Tibial nerve (tissue), 4 donors: ENCODE data around the gene OR2F1. TPM values are rescaled to one million over a fixed set of nuclear protein-coding genes. Genes with fewer than 3 reads are reported as not detected.

Source experiments
- DNase-seq, 2 donors: peaks; one replicate each; pipeline ENCODE4 v3.0.0-alpha.2; 2019; ENCODE audit warnings: low spot score in 2 of 2
- H3K27ac ChIP-seq, 4 donors: fragments of 200-600 bp; sonication (generic) in 3 of 4; one replicate each; pipeline ENCODE4 v1.5.1; 2017 to 2019; ENCODE audit warnings: mild to moderate bottlenecking in 1 of 4
- H3K27me3 ChIP-seq, 2 donors: fragments of 200-600 bp; sonication (generic) in 1 of 2; one replicate each; pipeline versions ENCODE4 v1.5.1 to v1.6.0; 2017 to 2019
- H3K36me3 ChIP-seq, 3 donors: fragments of 200-600 bp; sonication (generic); one replicate each; pipeline ENCODE4 v1.5.1; 2018 to 2019
- H3K4me1 ChIP-seq, 4 donors: fragments of 200-600 bp; sonication (generic) in 3 of 4; one replicate each; pipeline ENCODE4 v1.5.1; 2017 to 2019
- H3K4me3 ChIP-seq, 4 donors: fragments of 200-600 bp; sonication (generic) in 3 of 4; one replicate each; pipeline ENCODE4 v1.5.1; 2017 to 2019; ENCODE audit warnings: mild to moderate bottlenecking in 1 of 4, moderate library complexity in 1 of 4
- H3K9me3 ChIP-seq, 4 donors: fragments of 200-600 bp; sonication (generic) in 3 of 4; one replicate each; pipeline ENCODE4 v1.5.1; 2017 to 2019
- EP300 ChIP-seq, 2 donors: sonication (generic); formaldehyde crosslinking; IDR thresholded peaks; one replicate each; pipeline ENCODE4 v1.6.1; 2017; ENCODE audit warnings: antibody characterized with exemption in 2 of 2, mild to moderate bottlenecking in 1 of 2
- POLR2A ChIP-seq, 2 donors: fragments of 450-650 bp; IDR thresholded peaks; one replicate each; pipeline ENCODE4 v1.6.1; 2017; ENCODE audit warnings: antibody characterized with exemption in 2 of 2, mild to moderate bottlenecking in 2 of 2, moderate library complexity in 2 of 2
- WGBS, 2 donors: methylation state at CpG; one replicate each; pipeline ENCODE4 v1.1.5; 2018; 5-methylcytosine and 5-hydroxymethylcytosine counted together
- total RNA-seq, 4 donors: library from RNA; depleted of rRNA; stranded (reverse); fragments of >200 nt; gene quantifications; one replicate each; pipeline ENCODE4 v1.1.0, GENCODE V29; 2016
- TF ChIP-seq, protein P1 (sequence below), 5 experiments: fragments of 200-600 bp in 3 of 5; fragments of 450-650 bp in 2 of 5; sonication (generic) in 3 of 5; IDR thresholded peaks; one replicate each; pipeline ENCODE4 v1.5.1; 2016 to 2019; ENCODE audit warnings: antibody characterized with exemption in 5 of 5, mild to moderate bottlenecking in 3 of 5, moderate library complexity in 2 of 5

OR2F1 gene
- total RNA-seq, 4 donors from 2014 or later = not detected

DNA sequence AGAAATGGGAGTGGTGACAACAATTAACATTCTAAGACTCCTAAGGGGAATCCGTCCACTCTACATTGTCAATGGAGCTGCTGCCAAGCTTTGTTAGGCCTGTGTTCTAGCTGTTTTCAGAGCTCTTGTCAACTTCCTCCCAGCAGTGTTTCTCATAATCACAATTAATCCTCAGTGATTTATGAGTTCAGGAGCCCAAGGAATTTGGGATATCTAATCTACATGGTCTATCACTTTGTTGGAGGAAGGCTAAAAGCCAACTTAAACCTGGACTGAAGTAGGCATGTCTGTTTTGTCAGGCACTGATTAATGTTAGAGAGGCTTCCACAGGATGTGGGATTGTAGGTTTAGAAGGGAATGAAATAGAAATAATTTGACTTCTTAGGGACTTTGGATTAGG lies 29.8 kb upstream of the OR2F1 start:
- TF ChIP-seq, protein P1, sequence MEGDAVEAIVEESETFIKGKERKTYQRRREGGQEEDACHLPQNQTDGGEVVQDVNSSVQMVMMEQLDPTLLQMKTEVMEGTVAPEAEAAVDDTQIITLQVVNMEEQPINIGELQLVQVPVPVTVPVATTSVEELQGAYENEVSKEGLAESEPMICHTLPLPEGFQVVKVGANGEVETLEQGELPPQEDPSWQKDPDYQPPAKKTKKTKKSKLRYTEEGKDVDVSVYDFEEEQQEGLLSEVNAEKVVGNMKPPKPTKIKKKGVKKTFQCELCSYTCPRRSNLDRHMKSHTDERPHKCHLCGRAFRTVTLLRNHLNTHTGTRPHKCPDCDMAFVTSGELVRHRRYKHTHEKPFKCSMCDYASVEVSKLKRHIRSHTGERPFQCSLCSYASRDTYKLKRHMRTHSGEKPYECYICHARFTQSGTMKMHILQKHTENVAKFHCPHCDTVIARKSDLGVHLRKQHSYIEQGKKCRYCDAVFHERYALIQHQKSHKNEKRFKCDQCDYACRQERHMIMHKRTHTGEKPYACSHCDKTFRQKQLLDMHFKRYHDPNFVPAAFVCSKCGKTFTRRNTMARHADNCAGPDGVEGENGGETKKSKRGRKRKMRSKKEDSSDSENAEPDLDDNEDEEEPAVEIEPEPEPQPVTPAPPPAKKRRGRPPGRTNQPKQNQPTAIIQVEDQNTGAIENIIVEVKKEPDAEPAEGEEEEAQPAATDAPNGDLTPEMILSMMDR (IDR thresholded peaks at IDR 0.05) = no peak
- no peak for TF ChIP-seq POLR2A (IDR thresholded peaks at IDR 0.05)
- no peak for TF ChIP-seq EP300 (IDR thresholded peaks at IDR 0.05)
- no peaks in the 10 kb centered on the region for H3K9me3 ChIP-seq
- 47 to 54% methylated on average over 1 of the region's 1 CpG for WGBS, 2 donors

GRCh38 chr7:143929224-143929920 lies 25.3 kb upstream of the OR2F1 start:
- H3K4me3 ChIP-seq = no peak overlapping the region
- H3K4me1 ChIP-seq = no peaks in the 10 kb centered on the region
- peaks cover 0 to 18% (median 0%) of the 10 kb centered on the region in 4 donors for H3K9me3 ChIP-seq
- H3K27me3 ChIP-seq = no peaks in the 10 kb centered on the region
- H3K27ac ChIP-seq = no peak overlapping the region
- no peaks in the 10 kb centered on the region for H3K36me3 ChIP-seq
- WGBS, 2 donors = 91 to 100% methylated on average over 1 of the region's 1 CpG
- TF ChIP-seq, protein P1 (IDR thresholded peaks at IDR 0.05) = no peak
- TF ChIP-seq EP300 (IDR thresholded peaks at IDR 0.05) = no peak
- no peak for TF ChIP-seq POLR2A (IDR thresholded peaks at IDR 0.05)
- no peak for DNase-seq

More for the DNA sequence above, 29.8 kb upstream of the OR2F1 start:
- Histone ChIP-seq H3K4me3 (no peak overlapping the region), H3K4me1 (no peaks in the 10 kb centered on the region), H3K27ac (no peak overlapping the region), H3K27me3 (peaks cover 0 to 5% of the 10 kb centered on the region in 2 donors), H3K36me3 (no peaks in the 10 kb centered on the region)
- DNase-seq = no peak

GRCh38 chr7:143931739-143932138 lies 22.9 kb upstream of the OR2F1 start:
- no peaks in the 10 kb centered on the region for H3K27me3 ChIP-seq
- no peaks in the 10 kb centered on the region for H3K36me3 ChIP-seq
- H3K4me3 ChIP-seq = no peak overlapping the region
- TF ChIP-seq POLR2A (IDR thresholded peaks at IDR 0.05) = no peak
- no peak for TF ChIP-seq EP300 (IDR thresholded peaks at IDR 0.05)
- TF ChIP-seq, protein P1 (IDR thresholded peaks at IDR 0.05) = no peak
- no peak for DNase-seq
- H3K9me3 ChIP-seq = peaks cover 0 to 18% (median 0%) of the 10 kb centered on the region in 4 donors
- no peak overlapping the region for H3K27ac ChIP-seq
- H3K4me1 ChIP-seq = no peaks in the 10 kb centered on the region

- Histone ChIP-seq H3K4me1 (no peaks in the 10 kb centered on the region), H3K27ac (no peak within 1 kb of the TSS), H3K27me3 (no peaks in the 10 kb centered on the region), H3K4me3 (no peak within 1 kb of the TSS), H3K36me3 (no peaks in the 10 kb centered on the region), H3K9me3 (peaks cover 0 to 18% (median 0%) of the 10 kb centered on the region in 4 donors)
- no peak for DNase-seq
- TF ChIP-seq, protein P1 (IDR thresholded peaks at IDR 0.05) = no peak
- TF ChIP-seq EP300 (IDR thresholded peaks at IDR 0.05) = no peak
- WGBS, 2 donors = 37 to 53% methylated on average over 3 of the region's 3 CpGs
These were observed 19.9 kb upstream of the OR2F1 start, which contains the start of gene OR2F2 for GRCh38 chr7:143934526-143935325. Gene OR2F2, plus strand, starts transcription at chr7:143935233. Its CDS starts 0 bp downstream, at chr7:143935233.
